Measurements from ENCODE around the gene NEXN. TPM values are rescaled to one million over a fixed set of nuclear protein-coding genes. Genes with fewer than 3 reads are reported as not detected.

The NEXN gene
- polyA plus RNA-seq, 1 of the 3 experiments (the other 2 are of a cell fraction) = 3.6 TPM

DNA sequence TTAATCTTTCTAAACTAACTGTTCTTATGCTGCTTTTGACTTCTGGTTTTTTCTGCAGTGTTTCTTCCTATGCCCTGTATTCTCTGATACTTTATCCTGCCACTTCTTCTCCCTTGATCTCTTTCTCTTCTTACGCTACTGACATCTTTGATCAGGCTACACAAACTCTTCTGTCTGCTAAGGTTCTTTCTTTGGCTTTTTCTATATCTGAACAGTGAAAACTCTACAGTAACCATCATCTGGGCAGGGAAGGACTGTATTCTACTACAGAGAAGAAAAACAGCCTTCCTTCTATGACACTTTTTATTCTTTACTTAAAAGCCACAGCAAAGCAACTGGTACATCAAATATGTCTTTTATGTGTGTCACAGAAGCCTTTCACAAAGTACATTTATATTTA is 7.4 kb upstream of the NEXN start:
- TF ChIP-seq GATA2 (CRISPR knock-in tag; IDR thresholded peaks at IDR 0.05) (no peak), EP300 (IDR thresholded peaks at IDR 0.05; ENCODE audit: borderline replicate concordance in 1 of 2, low read depth in 1 of 2, low read length in 1 of 2) (no peak), ELF1 (IDR thresholded peaks at IDR 0.05) (no peak), YY1 (IDR thresholded peaks at IDR 0.05; ENCODE audit: low read depth) (no peak), NRF1 (IDR thresholded peaks at IDR 0.05; ENCODE audit: low read depth, low read length) (no peak), MXI1 (IDR thresholded peaks at IDR 0.05; ENCODE audit: low read depth, low read length) (no peak), CHD2 (IDR thresholded peaks at IDR 0.05; ENCODE audit: low read length, partially characterized antibody) (no peak), JUND (IDR thresholded peaks at IDR 0.05) (no peak), GABPA (IDR thresholded peaks at IDR 0.05; ENCODE audit: low read depth) (no peak), POLR2AphosphoS5 (IDR thresholded peaks at IDR 0.05; ENCODE audit: low read depth, low read length) (no peak), TEAD4 (IDR thresholded peaks at IDR 0.05; ENCODE audit: borderline replicate concordance, insufficient read depth) (no peak), FOSL2 (IDR thresholded peaks at IDR 0.05; ENCODE audit: borderline replicate concordance, low read depth) (no peak), RFX5 (IDR thresholded peaks at IDR 0.05; ENCODE audit: low read length) (no peak), RCOR1 (IDR thresholded peaks at IDR 0.05; ENCODE audit: low read length) (no peak), TAF1 (IDR thresholded peaks at IDR 0.05; ENCODE audit: borderline replicate concordance, low read depth, low read length) (no peak), MEF2A (IDR thresholded peaks at IDR 0.05; ENCODE audit: borderline replicate concordance, low read depth) (no peak)
- TF ChIP-seq, protein P1, sequence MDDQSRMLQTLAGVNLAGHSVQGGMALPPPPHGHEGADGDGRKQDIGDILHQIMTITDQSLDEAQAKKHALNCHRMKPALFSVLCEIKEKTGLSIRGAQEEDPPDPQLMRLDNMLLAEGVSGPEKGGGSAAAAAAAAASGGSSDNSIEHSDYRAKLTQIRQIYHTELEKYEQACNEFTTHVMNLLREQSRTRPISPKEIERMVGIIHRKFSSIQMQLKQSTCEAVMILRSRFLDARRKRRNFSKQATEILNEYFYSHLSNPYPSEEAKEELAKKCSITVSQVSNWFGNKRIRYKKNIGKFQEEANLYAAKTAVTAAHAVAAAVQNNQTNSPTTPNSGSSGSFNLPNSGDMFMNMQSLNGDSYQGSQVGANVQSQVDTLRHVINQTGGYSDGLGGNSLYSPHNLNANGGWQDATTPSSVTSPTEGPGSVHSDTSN (IDR thresholded peaks at IDR 0.05) = no peak
- TF ChIP-seq, protein P2, sequence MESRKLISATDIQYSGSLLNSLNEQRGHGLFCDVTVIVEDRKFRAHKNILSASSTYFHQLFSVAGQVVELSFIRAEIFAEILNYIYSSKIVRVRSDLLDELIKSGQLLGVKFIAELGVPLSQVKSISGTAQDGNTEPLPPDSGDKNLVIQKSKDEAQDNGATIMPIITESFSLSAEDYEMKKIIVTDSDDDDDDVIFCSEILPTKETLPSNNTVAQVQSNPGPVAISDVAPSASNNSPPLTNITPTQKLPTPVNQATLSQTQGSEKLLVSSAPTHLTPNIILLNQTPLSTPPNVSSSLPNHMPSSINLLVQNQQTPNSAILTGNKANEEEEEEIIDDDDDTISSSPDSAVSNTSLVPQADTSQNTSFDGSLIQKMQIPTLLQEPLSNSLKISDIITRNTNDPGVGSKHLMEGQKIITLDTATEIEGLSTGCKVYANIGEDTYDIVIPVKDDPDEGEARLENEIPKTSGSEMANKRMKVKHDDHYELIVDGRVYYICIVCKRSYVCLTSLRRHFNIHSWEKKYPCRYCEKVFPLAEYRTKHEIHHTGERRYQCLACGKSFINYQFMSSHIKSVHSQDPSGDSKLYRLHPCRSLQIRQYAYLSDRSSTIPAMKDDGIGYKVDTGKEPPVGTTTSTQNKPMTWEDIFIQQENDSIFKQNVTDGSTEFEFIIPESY (IDR thresholded peaks at IDR 0.05; ENCODE audit: borderline replicate concordance, low read depth) = no peak
- H3K27me3 ChIP-seq (ENCODE audit: insufficient read depth) = no peaks in the 10 kb centered on the region
- no peak overlapping the region for H3K9ac ChIP-seq
- 97% methylated on average over 1 of the region's 1 CpG for WGBS (ENCODE audit: low lambda C conversion rate)
- H3K36me3 ChIP-seq (replicated peaks in 1 of 2; ENCODE audit: control insufficient read depth in 1 of 2, insufficient read depth in 2 of 2, low read length in 1 of 2) = peaks cover 12 to 26% of the 10 kb centered on the region in 2 experiments
- H3F3A ChIP-seq (replicated peaks; ENCODE audit: insufficient read depth) = peaks cover 23% of the 10 kb centered on the region
- H3K4me3 ChIP-seq (ENCODE audit: low read depth in 2 of 2, low read length in 1 of 2) = no peak overlapping the region
- H3K9me2 ChIP-seq = no peaks in the 10 kb centered on the region
- ChIA-PET CTCF (no interaction called here), POLR2A (no interaction called here)
- DNase-seq = no peak
- H3K4me1 ChIP-seq (ENCODE audit: control insufficient read depth in 1 of 2, insufficient read depth in 2 of 2, low read depth in 1 of 2, low read length in 1 of 2) = no peaks in the 10 kb centered on the region
- H3K4me2 ChIP-seq = no peak overlapping the region
- no peak overlapping the region for H3K27ac ChIP-seq (ENCODE audit: low read depth in 2 of 2, low read length in 1 of 2)
- H3K79me2 ChIP-seq (ENCODE audit: insufficient read depth) = peaks cover 4% of the 10 kb centered on the region; the same call in 1 of the 2 replicates
- H4K20me1 ChIP-seq (ENCODE audit: insufficient read depth) = no peaks in the 10 kb centered on the region
- no peaks in the 10 kb centered on the region for H3K9me3 ChIP-seq
- H2AFZ ChIP-seq (ENCODE audit: low read depth) = no peak overlapping the region

DNA sequence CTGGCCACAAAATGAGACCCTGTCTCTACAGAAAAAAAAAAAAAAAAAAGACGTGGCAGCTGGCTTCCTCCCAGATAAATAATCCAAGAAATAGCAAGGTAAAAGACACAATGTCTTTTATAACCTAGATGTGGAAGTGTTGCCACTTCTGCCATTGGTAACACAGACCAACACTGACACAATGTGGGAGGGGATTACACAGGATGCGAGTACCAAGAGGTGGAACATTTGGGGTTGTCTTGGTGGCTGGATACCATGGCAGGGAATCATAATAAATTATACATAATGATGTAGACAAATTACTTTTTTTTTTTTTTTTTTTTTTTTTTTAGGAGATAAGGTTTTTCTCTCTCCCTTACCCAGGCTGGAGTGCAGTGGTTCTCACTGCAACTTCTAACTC is 6.0 kb upstream of the NEXN start:
- H2AFZ ChIP-seq (ENCODE audit: low read depth) = no peak overlapping the region
- no peak overlapping the region for H3K4me3 ChIP-seq (ENCODE audit: low read depth in 2 of 2, low read length in 1 of 2)
- no peaks in the 10 kb centered on the region for H3K27me3 ChIP-seq (ENCODE audit: insufficient read depth)
- no peak for TF ChIP-seq EP300 (IDR thresholded peaks at IDR 0.05; ENCODE audit: borderline replicate concordance in 1 of 2, low read depth in 1 of 2, low read length in 1 of 2)
- CTCF ChIA-PET = no interaction called here
- 93% methylated on average over 2 of the region's 2 CpGs for WGBS (ENCODE audit: low lambda C conversion rate)
- no peaks in the 10 kb centered on the region for H3K9me2 ChIP-seq
- H3K4me1 ChIP-seq (ENCODE audit: control insufficient read depth in 1 of 2, insufficient read depth in 2 of 2, low read depth in 1 of 2, low read length in 1 of 2) = peaks cover 0 to 2% of the 10 kb centered on the region in 2 experiments; a peak in 1 of 4 replicates
- POLR2A ChIA-PET = no interaction called here
- peaks cover 7 to 21% of the 10 kb centered on the region in 2 experiments for H3K36me3 ChIP-seq (replicated peaks in 1 of 2; ENCODE audit: control insufficient read depth in 1 of 2, insufficient read depth in 2 of 2, low read length in 1 of 2)
- no peaks in the 10 kb centered on the region for H3K9me3 ChIP-seq
- H4K20me1 ChIP-seq (ENCODE audit: insufficient read depth) = no peaks in the 10 kb centered on the region
- H3K4me2 ChIP-seq = no peak overlapping the region
- H3K9ac ChIP-seq = no peak overlapping the region
- H3K79me2 ChIP-seq (ENCODE audit: insufficient read depth) = peaks cover 14% of the 10 kb centered on the region
- DNase-seq = no peak
- peaks cover 30% of the 10 kb centered on the region for H3F3A ChIP-seq (replicated peaks; ENCODE audit: insufficient read depth)
- no peak overlapping the region for H3K27ac ChIP-seq (ENCODE audit: low read depth in 2 of 2, low read length in 1 of 2)
